Activated T-helper 9 cell treated with anti-CD3 and anti-CD28 coated beads, Interleukin-2, amount 50 U/mL, for 16 hours (primary cell): ENCODE measurements around the gene CD44.
A peak's percentile ranks its signal among the peaks of the same experiment; 100 is the strongest.

Source experiments
- DNase-seq: peaks from one replicate; pipeline ENCODE4 v3.0.0-alpha.2; 2020; ENCODE audit warnings: low read depth

Gene CD44

DNA sequence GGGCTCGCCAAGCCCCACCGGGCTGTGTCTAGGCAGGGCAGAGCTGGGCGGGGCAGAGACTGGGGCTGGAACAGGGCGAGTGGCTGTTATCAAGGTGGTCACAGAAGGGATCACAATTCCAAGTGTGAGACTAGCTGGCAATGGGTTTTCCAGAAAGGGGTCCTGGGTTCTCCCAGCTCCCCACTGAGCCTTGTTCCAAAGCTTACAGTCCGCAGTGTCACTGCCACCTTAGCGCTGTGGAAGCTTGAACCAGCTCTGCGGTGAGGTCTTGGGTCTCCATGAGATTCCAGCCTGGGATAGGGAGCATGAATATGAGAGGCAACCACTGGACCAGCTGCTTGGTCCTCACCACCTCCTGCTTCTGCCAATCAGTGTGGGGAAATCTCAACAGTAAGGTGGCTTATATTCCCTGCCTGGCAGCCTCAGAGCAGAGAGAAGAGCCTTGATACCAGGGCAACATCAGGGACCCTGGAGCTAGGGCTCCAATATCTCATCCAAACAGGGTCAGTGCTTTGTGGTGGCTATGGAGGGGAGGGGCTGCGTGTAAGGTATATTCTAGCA lies 831 bp downstream of the CD44 start:
- DNase-seq, result no peak

DNA sequence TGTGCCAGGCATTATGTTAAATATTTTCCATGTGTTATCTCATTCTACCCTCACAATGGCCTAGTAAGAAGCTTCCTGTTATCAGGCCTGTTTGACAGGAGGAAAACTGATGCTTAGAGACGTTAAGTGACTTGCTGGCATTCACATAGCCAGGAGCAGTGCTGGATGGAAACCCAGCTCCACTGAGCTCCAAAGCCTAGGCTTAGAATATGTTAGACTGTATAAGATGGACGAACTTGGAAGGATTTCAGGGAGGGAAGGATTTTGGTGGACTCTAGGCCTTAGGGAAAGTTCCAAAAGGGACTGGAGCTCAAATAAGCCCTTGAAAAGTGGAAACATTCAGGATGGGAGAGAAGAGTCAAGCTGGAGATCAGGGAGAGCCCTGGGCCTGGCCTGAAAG lies 2.1 kb downstream of the CD44 start:
- DNase-seq, result no peak

DNA sequence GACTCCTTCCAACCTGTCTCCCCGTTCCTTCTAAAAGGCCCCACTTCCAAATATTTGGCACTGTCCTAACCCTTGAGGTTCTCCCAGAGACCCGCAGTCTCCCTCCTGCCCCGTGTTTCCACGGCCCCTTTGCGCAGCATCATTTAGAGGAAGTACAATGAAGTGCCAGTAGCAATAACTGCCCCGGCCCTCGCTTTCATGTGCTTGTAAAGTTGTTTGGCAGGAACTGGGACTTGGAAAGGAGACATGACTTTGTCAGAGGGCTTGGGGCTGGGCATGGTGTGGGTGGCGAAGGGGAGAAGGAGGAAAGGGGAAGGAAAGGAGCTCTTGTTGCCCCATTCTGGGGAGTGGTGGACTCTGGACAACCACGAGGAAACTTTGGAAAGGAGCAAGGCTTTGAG lies 2.6 kb downstream of the CD44 start:
- no peak for DNase-seq

DNA sequence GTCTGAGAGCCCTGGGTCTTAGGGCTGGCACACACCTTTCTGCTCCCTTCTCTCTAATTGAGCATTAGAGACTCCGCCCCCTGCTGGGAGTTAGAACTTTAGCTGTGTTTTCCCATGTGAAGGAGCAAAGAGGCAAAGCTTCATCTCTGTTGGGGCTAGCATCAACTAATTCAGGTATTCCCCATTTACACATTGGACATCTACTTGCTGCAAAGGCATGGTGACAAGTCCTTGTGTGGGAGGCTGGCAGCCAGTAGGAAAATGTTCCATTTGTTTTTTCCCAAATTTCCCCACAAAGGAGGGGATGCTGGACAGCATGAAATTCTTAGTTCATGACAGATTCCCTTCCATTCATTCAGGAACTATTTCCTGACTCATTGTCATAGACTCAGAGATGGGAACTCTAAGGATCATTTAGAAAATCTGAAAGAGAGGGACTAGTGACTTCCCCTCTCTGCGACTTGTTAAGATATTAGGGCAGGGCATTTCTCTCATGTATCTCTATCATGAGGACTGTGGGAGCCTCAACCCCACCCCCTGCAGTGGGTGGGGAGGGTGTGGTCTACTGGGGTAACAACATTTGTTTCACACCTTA lies 3.6 kb downstream of the CD44 start:
- DNase-seq, result no peak

DNA sequence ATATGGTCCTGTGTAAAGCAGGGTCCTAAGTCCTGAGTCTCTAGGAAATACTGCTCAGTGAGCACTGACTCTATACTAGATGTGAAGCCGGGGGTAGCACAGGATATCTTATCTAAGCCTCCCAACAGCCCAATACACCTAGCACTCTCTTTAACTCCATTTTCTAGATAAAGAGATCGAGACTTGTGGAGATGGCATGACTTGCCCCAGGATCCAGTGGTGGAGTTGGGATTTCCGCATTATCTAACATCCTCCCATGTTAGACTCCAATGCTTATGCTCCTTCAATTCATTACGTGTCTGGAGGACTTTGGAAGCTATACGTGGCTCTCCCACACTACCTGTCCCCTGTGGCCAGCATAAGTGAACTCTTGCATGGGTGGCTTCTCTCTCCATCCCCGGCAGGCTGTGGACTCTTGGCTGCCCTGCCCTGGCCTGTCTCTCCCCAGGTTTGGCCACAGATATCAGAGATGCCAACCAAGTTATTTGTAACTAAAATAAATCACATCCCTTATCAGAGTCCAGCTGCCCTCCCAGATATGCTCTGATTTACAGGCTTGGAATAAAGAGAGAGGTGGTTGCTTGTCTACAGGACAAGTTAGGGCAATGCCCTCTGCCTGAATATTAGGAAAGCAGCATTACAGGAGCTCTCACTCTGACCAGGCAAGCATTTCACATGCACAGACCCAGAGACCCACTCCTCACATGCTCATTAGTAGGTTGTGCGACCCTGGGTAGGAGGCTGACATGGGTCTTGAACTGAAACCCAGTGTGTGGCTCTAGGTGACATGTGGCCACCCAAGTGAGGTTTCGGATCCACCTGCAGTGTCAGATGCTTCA lies 4.5 kb downstream of the CD44 start:
- DNase-seq, result no peak

DNA sequence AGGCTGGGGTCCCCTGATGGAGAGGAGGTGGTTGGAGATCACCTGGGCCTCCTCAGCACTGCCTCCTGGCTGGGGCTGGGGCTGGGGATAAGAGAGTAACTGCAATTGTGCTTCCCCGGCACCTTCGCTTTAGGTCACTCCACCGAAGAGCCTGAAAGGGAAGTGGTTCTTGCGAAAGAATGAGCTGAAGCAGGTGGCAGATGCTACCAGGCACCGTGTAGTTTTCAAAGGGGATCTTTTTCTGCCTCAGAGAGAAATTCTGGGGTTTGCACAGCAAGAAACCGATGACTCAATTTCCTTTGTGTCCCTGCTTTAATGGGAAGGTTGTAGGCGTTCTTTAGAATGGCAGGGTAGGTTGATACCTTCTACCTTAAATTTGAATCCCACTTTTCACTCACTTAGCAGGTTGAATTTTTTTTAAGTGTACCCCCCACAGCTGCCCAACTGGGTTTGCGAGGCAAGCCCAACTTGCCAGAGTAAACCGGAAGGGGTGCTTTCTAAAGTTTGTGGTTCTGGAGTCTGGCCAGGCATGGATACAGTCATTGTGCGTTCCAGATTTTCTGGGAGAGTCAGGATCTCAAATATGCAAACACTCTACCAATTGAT lies 5.3 kb downstream of the CD44 start:
- DNase-seq, result peak; percentile 58

DNA sequence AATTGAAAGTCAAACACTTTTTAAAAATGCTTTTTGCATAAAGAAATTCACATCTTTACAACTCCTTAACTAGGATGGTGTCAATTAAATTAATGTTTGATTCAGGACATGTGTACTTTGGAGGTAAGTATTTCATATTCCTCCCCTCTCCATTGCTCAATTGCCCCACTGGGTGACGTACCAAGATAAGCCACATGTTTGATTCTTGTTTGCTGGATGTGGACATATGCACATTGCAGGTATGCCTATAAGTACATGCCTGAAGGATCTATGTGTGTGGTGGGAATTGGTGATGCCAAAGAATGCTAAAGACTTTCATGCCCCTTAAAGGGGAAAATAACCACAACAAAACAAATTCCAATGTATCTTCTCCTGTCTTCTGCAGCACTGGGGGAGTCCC lies 5.8 kb downstream of the CD44 start:
- no peak for DNase-seq

DNA sequence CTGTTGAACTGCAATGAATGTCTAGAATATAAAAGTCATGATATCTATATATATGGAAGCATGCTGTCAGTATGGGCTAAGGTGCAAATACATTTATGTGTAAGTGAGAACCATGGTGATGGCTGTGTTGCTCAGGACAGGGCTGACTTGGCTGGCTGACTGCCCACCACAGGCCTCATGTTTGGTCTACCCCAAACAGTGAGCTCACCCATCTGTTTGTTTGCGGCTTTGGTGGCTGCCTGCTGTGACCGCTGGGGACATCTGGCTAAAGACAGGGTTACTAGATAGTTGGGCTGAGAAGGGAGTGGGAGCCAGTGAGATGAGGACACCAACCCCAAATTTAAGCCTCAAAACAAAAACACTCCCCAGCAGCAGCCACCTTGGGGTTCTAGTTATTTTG lies 6.3 kb downstream of the CD44 start:
- no peak for DNase-seq

DNA sequence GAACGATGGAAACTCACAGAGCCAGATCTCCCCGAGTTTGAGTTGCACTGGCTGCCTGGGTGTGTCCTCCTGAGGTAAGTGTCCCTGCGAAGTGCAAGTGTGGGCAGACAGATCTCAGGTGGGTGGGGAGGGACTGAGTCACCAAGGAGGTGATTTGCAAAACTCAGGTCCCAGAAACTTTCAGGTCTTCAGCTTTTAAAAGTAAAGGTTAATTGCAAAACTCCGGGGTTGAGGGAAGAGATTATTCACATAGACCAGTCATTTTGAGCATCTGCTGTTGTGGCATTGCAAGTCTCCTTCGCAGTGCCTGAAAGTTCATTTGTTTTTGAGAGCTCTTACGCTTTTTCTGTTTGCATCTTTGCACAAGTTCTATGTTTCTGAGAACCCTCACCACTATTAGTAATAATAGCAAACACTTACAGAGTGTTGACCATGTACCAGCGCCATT lies 7.1 kb downstream of the CD44 start:
- peak; percentile 74 for DNase-seq

DNA sequence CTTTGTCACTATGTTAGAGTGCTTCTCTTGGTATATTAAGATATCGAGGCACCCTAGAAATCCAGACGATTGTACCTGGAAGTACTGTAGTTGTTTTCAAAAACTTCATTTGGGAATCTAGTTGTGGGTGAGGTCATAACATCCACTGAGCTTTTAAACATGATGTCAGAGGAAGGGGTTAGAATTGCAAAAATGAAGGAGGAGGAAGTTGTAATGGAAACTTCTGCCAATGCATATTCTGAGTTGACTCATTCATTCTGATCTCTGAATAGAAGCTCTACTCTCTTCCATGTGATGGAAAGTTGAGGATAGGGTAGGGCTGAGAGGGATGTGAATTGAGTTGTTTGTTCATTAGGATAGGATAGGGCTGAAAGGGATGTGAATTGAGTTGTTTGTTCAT lies 7.7 kb downstream of the CD44 start:
- DNase-seq, result no peak

DNA sequence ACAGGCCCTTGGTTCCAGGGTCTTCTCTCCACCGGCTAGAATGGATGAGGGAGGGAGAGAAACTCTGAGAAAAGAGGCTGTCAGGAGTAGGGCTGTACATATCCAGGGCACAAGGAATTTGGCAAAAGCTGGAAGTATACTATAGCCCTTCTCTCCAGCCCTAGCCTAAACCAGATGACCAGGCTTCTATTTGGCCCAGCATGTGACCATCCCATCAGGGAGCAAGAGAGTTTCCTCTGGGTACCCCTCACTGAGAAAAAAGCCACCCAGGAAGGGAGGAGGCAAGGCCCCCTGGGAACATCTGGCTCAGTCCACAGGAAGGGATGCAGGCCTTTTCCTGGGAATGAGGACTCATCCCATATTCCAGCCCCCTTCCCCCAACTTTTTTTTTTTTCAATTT lies 8.3 kb downstream of the CD44 start:
- DNase-seq, result no peak

DNA sequence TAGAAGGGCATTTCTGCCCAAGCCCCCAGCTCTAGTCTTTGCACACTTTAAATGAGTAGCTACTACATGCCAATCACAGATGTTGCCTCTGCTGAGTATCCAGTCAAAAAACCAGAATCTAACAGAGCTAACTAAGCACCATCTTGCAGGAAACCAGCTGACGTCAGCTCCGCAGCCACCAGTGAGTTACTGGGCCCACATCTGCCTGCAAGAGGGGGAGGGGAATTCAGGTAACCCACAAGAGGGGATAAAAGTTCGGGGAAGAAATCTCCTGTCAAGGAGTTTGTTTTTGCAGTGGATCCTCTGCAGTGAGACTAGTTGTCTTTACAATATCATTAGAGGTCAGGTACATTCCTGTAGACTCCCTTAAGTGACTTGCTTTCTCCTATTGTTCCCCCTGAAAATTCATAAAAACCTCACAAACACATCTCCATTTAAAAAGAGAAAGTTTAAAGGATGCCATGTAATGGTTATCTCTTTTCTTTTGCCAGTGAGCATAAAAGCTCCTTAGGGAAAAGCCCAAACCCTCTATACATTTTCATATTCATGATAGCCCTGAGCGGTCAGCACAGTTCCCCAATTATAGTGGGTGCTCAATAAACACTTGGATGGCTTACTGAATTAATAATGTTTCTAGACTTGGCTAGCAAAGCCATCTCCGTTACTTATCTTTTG lies 9.3 kb downstream of the CD44 start:
- no peak for DNase-seq

DNA sequence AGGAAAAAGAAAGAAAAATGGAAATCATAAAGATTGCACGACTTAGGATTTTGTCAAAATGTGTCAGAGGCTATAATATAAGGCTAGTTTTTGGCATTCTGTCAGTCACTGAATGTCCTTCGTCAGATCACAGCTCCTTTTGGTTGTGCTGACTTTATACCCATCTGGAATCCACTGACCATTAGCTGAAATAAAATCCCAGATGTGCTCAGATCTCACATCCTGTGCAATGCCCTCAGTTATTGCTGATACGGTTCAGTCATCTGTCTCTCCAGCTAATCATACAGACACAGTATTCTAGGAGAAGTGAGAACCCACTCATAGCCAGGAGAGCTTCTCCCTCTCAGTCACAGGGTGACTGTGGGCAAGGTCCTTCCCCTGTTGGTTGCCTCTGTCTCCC lies 11.5 kb downstream of the CD44 start:
- DNase-seq, result no peak

DNA sequence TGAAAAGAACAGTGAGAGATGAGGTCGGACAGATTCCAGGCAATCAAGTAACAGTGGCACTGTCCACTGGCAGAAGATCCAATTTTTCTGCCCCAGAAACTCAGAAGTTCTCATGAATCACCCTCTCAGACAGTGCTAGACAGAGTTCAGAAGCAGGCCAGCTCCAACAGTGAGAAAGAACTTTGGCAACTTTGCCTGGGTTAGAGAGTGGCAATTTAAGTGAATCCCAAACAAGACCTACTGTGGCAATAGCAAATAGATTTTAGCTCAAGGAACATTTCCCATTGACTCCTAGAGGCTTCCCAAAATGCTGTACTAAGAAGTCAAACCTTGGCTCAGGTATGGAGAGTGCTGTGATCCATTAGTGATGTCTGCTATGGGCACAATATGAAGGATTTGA lies 12.3 kb downstream of the CD44 start:
- DNase-seq, result no peak

DNA sequence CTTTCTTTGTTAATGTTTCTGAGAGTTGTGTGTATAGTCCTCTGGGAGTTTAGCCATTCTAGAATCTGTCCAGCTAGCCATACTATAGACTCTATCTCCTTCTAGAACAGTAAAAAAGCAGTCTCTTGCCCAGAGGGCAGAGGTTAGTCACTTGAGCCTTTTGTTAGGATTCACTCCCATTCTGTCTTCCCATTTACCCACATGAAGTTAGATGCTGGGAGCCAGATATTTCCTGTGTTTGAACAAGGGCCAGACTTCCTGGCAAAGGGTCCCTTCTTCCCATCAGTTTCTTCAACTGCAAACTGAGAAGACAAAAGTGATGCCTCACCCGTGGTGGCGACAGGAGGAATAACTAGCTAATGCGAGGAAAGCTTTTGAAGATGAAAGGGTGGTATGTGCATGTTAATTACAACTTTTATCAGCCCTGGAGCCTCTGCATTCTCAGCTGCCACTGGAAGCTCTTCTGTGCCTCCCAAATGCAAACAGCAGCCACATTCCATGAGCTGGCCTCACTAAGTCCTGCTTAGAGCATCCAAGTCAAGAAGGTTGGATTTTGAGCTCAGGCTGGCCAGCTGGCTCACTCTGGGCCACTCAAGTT lies 12.8 kb downstream of the CD44 start:
- DNase-seq, result no peak

DNA sequence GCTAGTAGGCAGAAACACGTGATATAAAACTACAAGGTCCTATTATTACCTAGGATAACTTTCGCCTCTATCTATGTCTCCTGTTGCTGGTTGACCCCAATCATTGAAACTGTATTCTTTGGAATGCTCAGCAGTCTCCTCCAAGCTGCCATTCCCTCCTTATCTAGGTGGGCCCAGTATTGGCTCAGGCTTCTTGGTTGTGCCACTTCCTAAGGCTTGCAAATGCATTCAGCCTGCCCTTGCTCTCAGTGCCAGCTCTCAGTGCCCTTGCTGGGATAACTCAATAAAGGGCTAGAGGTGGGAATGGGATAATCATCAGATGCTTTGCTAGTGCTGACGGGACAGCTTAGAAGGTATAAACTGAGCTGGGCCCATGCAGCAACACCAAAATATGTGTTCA lies 13.6 kb downstream of the CD44 start:
- no peak for DNase-seq

DNA sequence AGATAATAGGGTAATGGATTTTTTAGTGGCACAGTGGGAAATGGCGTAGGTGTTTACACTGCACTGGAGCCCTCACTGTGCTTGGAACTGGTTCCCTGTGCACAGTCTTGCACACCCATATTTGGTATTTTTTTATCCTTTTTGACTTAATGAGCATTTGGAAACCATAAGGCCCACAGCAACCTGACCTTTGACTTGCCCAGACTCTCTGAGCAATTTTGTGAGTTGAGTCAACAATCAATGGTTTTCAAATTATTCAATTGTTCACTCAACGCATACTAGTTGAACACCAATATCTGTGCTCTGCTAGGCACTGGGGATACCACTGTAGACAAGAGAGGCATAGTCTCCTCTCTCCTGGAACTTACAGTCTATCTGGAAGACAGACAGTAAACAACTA lies 14.3 kb downstream of the CD44 start:
- no peak for DNase-seq

DNA sequence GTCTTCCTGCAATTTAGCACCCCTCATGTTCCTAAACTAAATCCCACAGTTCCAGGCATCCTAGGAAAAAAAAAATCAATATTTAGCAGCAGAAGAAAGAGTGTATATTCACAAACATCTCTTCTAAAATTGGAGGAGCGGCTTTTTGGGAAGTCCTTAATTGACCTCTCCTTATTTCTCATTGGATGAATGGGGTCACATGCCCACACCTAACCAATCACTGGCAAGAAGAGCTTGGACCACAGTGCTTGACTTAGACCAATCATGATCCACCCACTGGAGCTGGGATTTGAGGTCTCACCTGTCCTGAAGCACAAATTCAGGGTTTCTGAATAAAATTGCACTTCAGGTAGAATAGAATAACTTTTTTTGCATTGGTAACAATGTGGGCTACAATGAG lies 16.0 kb downstream of the CD44 start:
- DNase-seq, result no peak

DNA sequence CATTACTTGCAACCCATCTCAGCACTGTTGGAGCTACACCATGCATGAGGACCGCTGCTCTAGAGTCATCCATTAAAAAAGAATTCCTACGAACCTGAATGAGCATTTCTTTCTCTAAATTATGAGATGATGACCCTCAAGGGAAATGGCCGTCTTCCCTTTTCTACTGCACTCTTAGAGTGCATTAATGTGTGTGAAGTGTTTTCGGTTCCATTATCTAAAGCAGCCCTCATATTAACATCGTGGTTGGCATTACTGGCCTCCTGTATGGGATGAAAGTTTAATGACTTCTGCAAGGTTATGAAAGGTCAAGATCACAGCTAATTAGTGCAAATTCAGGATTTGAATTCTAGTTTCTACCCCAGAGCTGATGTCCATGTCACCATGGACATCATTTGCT lies 16.7 kb downstream of the CD44 start:
- DNase-seq, result no peak

DNA sequence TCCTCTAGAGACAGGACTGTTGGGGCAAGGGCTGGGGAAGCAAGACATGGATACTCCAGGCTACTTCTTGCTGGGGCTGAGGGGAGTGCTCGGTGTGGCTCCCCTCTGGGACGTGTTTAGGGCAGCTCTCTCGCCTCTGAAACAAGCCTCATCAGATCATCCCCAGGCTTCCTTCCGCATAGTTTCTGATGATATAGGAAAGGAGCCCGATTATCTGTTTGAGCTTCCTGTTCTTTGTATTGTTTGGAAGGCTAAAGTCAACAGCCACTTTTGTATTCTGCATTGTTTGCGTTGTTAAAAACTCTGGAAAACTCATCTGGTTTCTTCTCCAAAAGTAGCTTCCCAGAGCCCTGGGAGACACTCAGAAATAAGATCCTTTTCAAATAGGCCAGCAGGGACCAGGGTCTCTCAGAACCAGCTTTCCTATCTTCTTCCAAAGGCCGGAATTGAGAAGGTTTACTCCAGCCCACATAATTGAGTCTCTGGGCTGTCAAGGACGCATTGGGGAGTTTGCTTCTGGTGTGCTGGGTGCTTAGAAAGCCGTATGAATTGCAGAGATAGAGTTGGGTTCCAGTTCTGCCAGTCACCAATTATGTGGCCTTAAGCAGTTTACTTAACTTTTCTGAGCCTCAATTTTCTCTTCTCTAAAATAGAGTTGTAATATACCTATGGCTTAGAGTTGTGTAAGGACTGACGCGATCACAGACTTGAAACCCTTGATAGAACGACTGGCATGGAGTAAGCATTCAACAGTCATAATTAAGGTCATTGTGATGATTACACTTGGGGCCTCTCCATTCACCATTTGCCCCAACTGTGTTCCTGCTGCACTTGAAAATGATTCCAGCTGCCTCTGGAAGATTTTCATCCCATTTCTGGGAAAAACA lies 19.1 kb downstream of the CD44 start:
- no peak for DNase-seq
